K562 (cell line): ENCODE results near the gene IPO7. TPM values are rescaled to one million over a fixed set of nuclear protein-coding genes. Genes with fewer than 3 reads are reported as not detected.

Experiments used
- BRCA1 ChIP-seq, 2 experiments: fragments of 450-650 bp in 1 of 2; sonication (generic) in 1 of 2; formaldehyde crosslinking in 1 of 2; IDR thresholded peaks; 2 replicates each; pipeline versions ENCODE4 v1.5.0 to v1.6.1; 2017 to 2020; ENCODE audit warnings: mild to moderate bottlenecking in 1 of 2, missing genetic modification reagents in 1 of 2
- ESRRA ChIP-seq: fragments of 450-650 bp; IDR thresholded peaks from 2 replicates; pipeline ENCODE4 v1.6.1; 2014; ENCODE audit warnings: low read depth, mild to moderate bottlenecking, moderate library complexity, borderline replicate concordance
- IRF9 ChIP-seq: fragments of 450-650 bp; IDR thresholded peaks from 2 replicates; pipeline ENCODE4 v1.6.1; 2016; ENCODE audit warnings: missing biosample characterization, missing genetic modification characterization
- MLLT1 ChIP-seq, 2 experiments: fragments of 450-650 bp; IDR thresholded peaks; 2 replicates each; pipeline ENCODE4 v1.6.1; 2016
- NUFIP1 ChIP-seq: fragments of 450-650 bp; IDR thresholded peaks from 2 replicates; pipeline ENCODE4 v1.6.1; 2018; ENCODE audit not compliant: partially characterized antibody
- SAFB ChIP-seq: fragments of 200-400 bp; formaldehyde crosslinking; IDR thresholded peaks from 2 replicates; pipeline ENCODE4 v1.6.1; 2017; ENCODE audit warnings: low read depth, low read length, borderline replicate concordance
- ZBTB9 ChIP-seq: fragments of 450-650 bp; formaldehyde crosslinking; IDR thresholded peaks from 2 replicates; pipeline ENCODE4 v1.4.0; 2020; ENCODE audit warnings: mild to moderate bottlenecking, moderate library complexity
- ZNF274 ChIP-seq: IDR thresholded peaks from 2 replicates; pipeline ENCODE4 v1.6.1; 2011; ENCODE audit warnings: low read depth, mild to moderate bottlenecking, low read length, moderate library complexity, borderline replicate concordance
- polyA plus RNA-seq, 8 experiments: library from polyadenylated mRNA; depleted of rRNA in 4 of 8; stranded (reverse) in 5 of 8; unstranded in 3 of 8; fragments of >200 nt; fragmentation: Nextera tagmentation in 2 of 8; fragmentation: Illumina TruSeq in 1 of 8; extraction: Ambion mirVana in 2 of 8; extraction: Trizol in 1 of 8; gene quantifications; 2 replicates each; pipeline versions ENCODE4 v1.2.1 to v1.2.3, GENCODE V29; 2011 to 2014; ENCODE audit warnings: inconsistent platforms in 1 of 8, missing spikeins in 1 of 8
- total RNA-seq, 7 experiments: library from RNA; depleted of rRNA in 6 of 7; stranded (reverse); fragments of >200 nt in 6 of 7; fragmentation: Illumina TruSeq in 2 of 7; extraction: Trizol in 2 of 7; gene quantifications; 2 replicates each; pipeline versions ENCODE4 v1.2.1 to v1.2.3, GENCODE V29; 2011 to 2021; ENCODE audit warnings: low replicate concordance in 1 of 7

The IPO7 gene
- total and polyA plus RNA-seq, 9 of the 15 experiments (the other 6 are each of a cell fraction or from before 2014, with no cell fraction given): 23.6 to 138 (median 110) TPM

- TF ChIP-seq IRF9 (tag): no peak
- TF ChIP-seq ZBTB9 (CRISPR knock-in tag): 0 out of 2 replicates have a peak, but pooled peaks have one; percentile 39
- peak; percentile 43; the same call in 1 of the 2 replicates for TF ChIP-seq ZNF274
- TF ChIP-seq MLLT1 (IDR thresholded peaks at IDR 0.05): 0 out of 4 replicates have a peak, but pooled peaks of 1 of the 2 experiments have one; percentile 25
- 0 out of 2 replicates have a peak, but pooled peaks have one; percentile 26 for TF ChIP-seq SAFB
- TF ChIP-seq NUFIP1: no peak
- no peak for TF ChIP-seq BRCA1 (IDR thresholded peaks at IDR 0.05)
- TF ChIP-seq BRCA1 (CRISPR knock-in tag; IDR thresholded peaks at IDR 0.05): no peak
- TF ChIP-seq ESRRA: 0 out of 2 replicates have a peak, but pooled peaks have one; percentile 2
- TF ChIP-seq, all 486 proteins: peak for 108
Measured at GRCh38 chr11:9461063-9461759, 76.8 kb downstream of the IPO7 start (continued).
